ENCODE data around the gene RABAC1.

The RABAC1 gene

DNA sequence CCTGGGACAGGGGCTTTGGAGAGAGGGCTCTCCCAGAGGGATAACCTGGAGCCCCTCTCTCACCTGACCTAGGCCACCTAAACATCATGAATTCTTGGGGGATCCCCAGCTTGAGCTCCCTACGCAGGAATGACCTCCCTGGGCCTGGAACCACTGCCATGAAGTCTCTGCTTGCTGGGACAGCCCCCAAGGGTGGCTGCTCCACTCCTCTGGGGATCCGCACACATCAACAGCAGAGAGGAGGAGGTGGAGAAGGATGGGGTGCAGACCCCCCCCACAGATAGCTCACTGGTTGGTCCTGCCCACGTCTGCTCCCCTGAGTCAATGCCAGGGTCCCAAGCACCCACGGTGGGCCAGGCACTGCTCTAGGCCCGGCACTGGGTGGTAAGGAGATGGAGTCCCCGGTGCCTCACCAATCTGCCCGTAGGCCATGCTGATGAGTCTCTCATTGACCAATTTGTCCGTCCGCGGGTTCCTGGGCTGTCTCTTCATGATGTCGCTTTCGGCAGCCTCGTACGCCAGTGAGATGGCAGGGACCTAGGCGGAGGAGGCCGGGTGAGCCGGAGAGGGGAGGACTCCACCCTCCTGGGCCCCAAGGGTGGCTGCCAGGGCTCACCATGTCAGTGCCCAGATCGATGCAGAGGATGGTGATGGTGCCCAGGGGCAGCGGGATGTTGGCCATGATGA lies 10.8 kb upstream of the RABAC1 start:
- no peak overlapping the region for H3K9ac ChIP-seq (ENCODE audit: low read length)
- no peak overlapping the region for H3K27ac ChIP-seq (ENCODE audit: low read depth, low read length)
- H3K4me3 ChIP-seq (ENCODE audit: insufficient read depth, low read length, poor library complexity, severe bottlenecking), result no peak overlapping the region
- H3K36me3 ChIP-seq (ENCODE audit: low read length), result no peaks in the 10 kb centered on the region
- H3K79me2 ChIP-seq (ENCODE audit: insufficient read depth, low read length), result no peaks in the 10 kb centered on the region
- no peaks in the 10 kb centered on the region for H4K20me1 ChIP-seq (ENCODE audit: low read depth, low read length)
- no peaks in the 10 kb centered on the region for H3K9me3 ChIP-seq (ENCODE audit: insufficient read depth, low read length)
- no peaks in the 10 kb centered on the region for H3K27me3 ChIP-seq (ENCODE audit: low read length)
- no peaks in the 10 kb centered on the region for H3F3A ChIP-seq (ENCODE audit: insufficient read depth)
- H3K9me2 ChIP-seq (replicated peaks; ENCODE audit: insufficient read depth, low read length), result no peaks in the 10 kb centered on the region
- TF ChIP-seq, protein P1, sequence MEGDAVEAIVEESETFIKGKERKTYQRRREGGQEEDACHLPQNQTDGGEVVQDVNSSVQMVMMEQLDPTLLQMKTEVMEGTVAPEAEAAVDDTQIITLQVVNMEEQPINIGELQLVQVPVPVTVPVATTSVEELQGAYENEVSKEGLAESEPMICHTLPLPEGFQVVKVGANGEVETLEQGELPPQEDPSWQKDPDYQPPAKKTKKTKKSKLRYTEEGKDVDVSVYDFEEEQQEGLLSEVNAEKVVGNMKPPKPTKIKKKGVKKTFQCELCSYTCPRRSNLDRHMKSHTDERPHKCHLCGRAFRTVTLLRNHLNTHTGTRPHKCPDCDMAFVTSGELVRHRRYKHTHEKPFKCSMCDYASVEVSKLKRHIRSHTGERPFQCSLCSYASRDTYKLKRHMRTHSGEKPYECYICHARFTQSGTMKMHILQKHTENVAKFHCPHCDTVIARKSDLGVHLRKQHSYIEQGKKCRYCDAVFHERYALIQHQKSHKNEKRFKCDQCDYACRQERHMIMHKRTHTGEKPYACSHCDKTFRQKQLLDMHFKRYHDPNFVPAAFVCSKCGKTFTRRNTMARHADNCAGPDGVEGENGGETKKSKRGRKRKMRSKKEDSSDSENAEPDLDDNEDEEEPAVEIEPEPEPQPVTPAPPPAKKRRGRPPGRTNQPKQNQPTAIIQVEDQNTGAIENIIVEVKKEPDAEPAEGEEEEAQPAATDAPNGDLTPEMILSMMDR (IDR thresholded peaks at IDR 0.05; ENCODE audit: insufficient read depth, low read length, poor library complexity, severe bottlenecking), result no peak
- no peak for TF ChIP-seq EZH2phosphoT487 (conservative IDR thresholded peaks at IDR 0.05; ENCODE audit: low read length)
- H3K4me2 ChIP-seq (ENCODE audit: low read depth, low read length, poor library complexity, severe bottlenecking), result no peak overlapping the region
- H2AFZ ChIP-seq (ENCODE audit: low read depth, low read length, severe bottlenecking), result no peak overlapping the region

- no peaks in the 10 kb centered on the region for H3K27me3 ChIP-seq (ENCODE audit: low read length)
These were observed 9.9 kb upstream of the RABAC1 start for GRCh38 chr19:41968751-41969595.

GRCh38 chr19:41967054-41967783 lies 8.1 kb upstream of the RABAC1 start:
- H2AFZ ChIP-seq (ENCODE audit: low read depth, low read length, severe bottlenecking), result no peak overlapping the region
- no peaks in the 10 kb centered on the region for H3K79me2 ChIP-seq (ENCODE audit: insufficient read depth, low read length)
- no peaks in the 10 kb centered on the region for H3K27me3 ChIP-seq (ENCODE audit: low read length)
- no peaks in the 10 kb centered on the region for H3F3A ChIP-seq (ENCODE audit: insufficient read depth)
- no peaks in the 10 kb centered on the region for H3K36me3 ChIP-seq (ENCODE audit: low read length)
- H3K9me3 ChIP-seq (ENCODE audit: insufficient read depth, low read length), result no peaks in the 10 kb centered on the region
- H3K9me2 ChIP-seq (replicated peaks; ENCODE audit: insufficient read depth, low read length), result no peaks in the 10 kb centered on the region
- H3K4me2 ChIP-seq (ENCODE audit: low read depth, low read length, poor library complexity, severe bottlenecking), result no peak overlapping the region
- TF ChIP-seq EZH2phosphoT487 (conservative IDR thresholded peaks at IDR 0.05; ENCODE audit: low read length), result no peak
- no peaks in the 10 kb centered on the region for H4K20me1 ChIP-seq (ENCODE audit: low read depth, low read length)
- no peak overlapping the region for H3K4me3 ChIP-seq (ENCODE audit: insufficient read depth, low read length, poor library complexity, severe bottlenecking)
- no peak overlapping the region for H3K9ac ChIP-seq (ENCODE audit: low read length)
- H3K27ac ChIP-seq (ENCODE audit: low read depth, low read length), result no peak overlapping the region

More at GRCh38 chr19:41968751-41969595, 9.9 kb upstream of the RABAC1 start:
- H3K79me2 ChIP-seq (ENCODE audit: insufficient read depth, low read length), result no peaks in the 10 kb centered on the region
- no peak overlapping the region for H2AFZ ChIP-seq (ENCODE audit: low read depth, low read length, severe bottlenecking)
- TF ChIP-seq EZH2phosphoT487 (conservative IDR thresholded peaks at IDR 0.05; ENCODE audit: low read length), result no peak
- TF ChIP-seq, protein P1 (IDR thresholded peaks at IDR 0.05; ENCODE audit: insufficient read depth, low read length, poor library complexity, severe bottlenecking), result no peak
- no peaks in the 10 kb centered on the region for H3K9me2 ChIP-seq (replicated peaks; ENCODE audit: insufficient read depth, low read length)
- no peak overlapping the region for H3K4me3 ChIP-seq (ENCODE audit: insufficient read depth, low read length, poor library complexity, severe bottlenecking)
- no peak overlapping the region for H3K9ac ChIP-seq (ENCODE audit: low read length)
- H4K20me1 ChIP-seq (ENCODE audit: low read depth, low read length), result no peaks in the 10 kb centered on the region
- H3K4me2 ChIP-seq (ENCODE audit: low read depth, low read length, poor library complexity, severe bottlenecking), result no peak overlapping the region
- no peaks in the 10 kb centered on the region for H3F3A ChIP-seq (ENCODE audit: insufficient read depth)
- no peak overlapping the region for H3K27ac ChIP-seq (ENCODE audit: low read depth, low read length)
- no peaks in the 10 kb centered on the region for H3K36me3 ChIP-seq (ENCODE audit: low read length)
- no peaks in the 10 kb centered on the region for H3K9me3 ChIP-seq (ENCODE audit: insufficient read depth, low read length)
